ENCODE results near the gene ATG7. TPM values are rescaled to one million over a fixed set of nuclear protein-coding genes. Genes with fewer than 3 reads are reported as not detected.

ATG7 gene
- total and polyA plus RNA-seq, 10 of the 15 experiments (the other 5 are each of a cell fraction or from before 2014, with no cell fraction given), result 13.5 to 49.5 (median 26.4) TPM

- ChIA-PET SMC1A (ENCODE audit: uncharacterized antibody, unreplicated experiment) (interaction anchor here (0.7 to 1.5 kb wide), 3 partner anchors 44 to 277 kb away, joined by 3 to 5 read pairs (median 3); no protein-coding TSS in a partner anchor), RAD21 (ENCODE audit: unreplicated experiment) (no interaction called here), CTCF (no interaction called here), POLR2A (no interaction called here)
- no peak overlapping the region for H3K4me3 ChIP-seq
- no TSS peak for BruUV-seq (replicated peaks)
- WGBS (ENCODE audit: insufficient coverage, insufficient replicate concordance, low lambda C conversion rate, missing lambda C conversion rate), result 40% methylated on average over 4 of the region's 4 CpGs
- intact Hi-C loops (cut with micrococcal nuclease; ENCODE audit: unreplicated experiment) (no loop called here), in situ Hi-C loops (cut with MboI) (no loop called here)
- 0 out of 2 replicates have a peak, but pooled peaks have one; percentile 12 for TF ChIP-seq TCF12 (IDR thresholded peaks at IDR 0.05; ENCODE audit: low read depth, low read length)
- TF ChIP-seq SIN3A (IDR thresholded peaks at IDR 0.05; ENCODE audit: low read depth, low read length), result no peak
- no peak for TF ChIP-seq MTA2 (IDR thresholded peaks at IDR 0.05; ENCODE audit: low read depth)
- TF ChIP-seq ATF2 (IDR thresholded peaks at IDR 0.05; ENCODE audit: low read length), result no peak
- 0 out of 2 replicates have a peak, but pooled peaks have one; percentile 20 for TF ChIP-seq MEF2A (IDR thresholded peaks at IDR 0.05; ENCODE audit: insufficient read depth, low read depth, low read length)
- no peak for TF ChIP-seq ESRRA (IDR thresholded peaks at IDR 0.05; ENCODE audit: low read length)
- TF ChIP-seq CTCF (IDR thresholded peaks at IDR 0.05 in 2 of 3, conservative IDR thresholded peaks at IDR 0.05 in 1 of 3; ENCODE audit: control insufficient read depth in 2 of 3, extremely low read depth in 1 of 3, insufficient read depth in 1 of 3, low read depth in 3 of 3, low read length in 3 of 3), result no peak
- no peak for TF ChIP-seq ELK1 (IDR thresholded peaks at IDR 0.05; ENCODE audit: low read depth, low read length)
- no peak for TF ChIP-seq ZNF274 (IDR thresholded peaks at IDR 0.05; ENCODE audit: insufficient read depth, insufficient read length)
- no peak for TF ChIP-seq POLR2AphosphoS2 (IDR thresholded peaks at IDR 0.05; ENCODE audit: low read depth, low read length)
- no peak for TF ChIP-seq KAT2A (conservative IDR thresholded peaks at IDR 0.05; ENCODE audit: control insufficient read depth, low read depth, low read length)
- no peak for TF ChIP-seq E2F8 (IDR thresholded peaks at IDR 0.05; ENCODE audit: low read depth, partially characterized antibody)
- H3K4me2 ChIP-seq (ENCODE audit: control insufficient read depth, insufficient read depth), result no peak overlapping the region
- no peak overlapping the region for H2AFZ ChIP-seq (ENCODE audit: control insufficient read depth, low read depth, low read length)
- H3K36me3 ChIP-seq (ENCODE audit: control insufficient read depth in 2 of 2, insufficient read depth in 2 of 2, low read length in 1 of 2), result peaks cover 0 to 6% of the 10 kb centered on the region in 2 experiments; a peak in 2 of 4 replicates
- no peaks in the 10 kb centered on the region for H3K27me3 ChIP-seq (replicated peaks in 1 of 2; ENCODE audit: control insufficient read depth in 2 of 2, insufficient read depth in 2 of 2, low read length in 1 of 2)
- ATAC-seq, result no peak
- peaks cover 6% of the 10 kb centered on the region for H3K4me1 ChIP-seq (ENCODE audit: control insufficient read depth, insufficient read depth, low read length)
- H3K79me2 ChIP-seq (ENCODE audit: control insufficient read depth, insufficient read depth, low read length), result no peaks in the 10 kb centered on the region
- FAIRE-seq, result no peak
- no peak overlapping the region for H3K9ac ChIP-seq (ENCODE audit: control insufficient read depth, insufficient read depth, low read length)
- no peaks in the 10 kb centered on the region for H4K20me1 ChIP-seq (ENCODE audit: control insufficient read depth, insufficient read depth)
- DNase-seq (ENCODE audit: low read depth, low spot score), result no peak
- H3K9me3 ChIP-seq (replicated peaks; ENCODE audit: control insufficient read depth, insufficient read depth, low read length), result no peaks in the 10 kb centered on the region
- no peak overlapping the region for H3K27ac ChIP-seq (ENCODE audit: control insufficient read depth, insufficient read depth)
These were observed 101.0 kb downstream of the ATG7 start for GRCh38 chr3:11373235-11373634.
